ENCODE data around the gene VAV2. TPM values are rescaled to one million over a fixed set of nuclear protein-coding genes. Genes with fewer than 3 reads are reported as not detected.
"Not testable (repeated sequence)": the region's sequence is repeated elsewhere in the genome, so short reads cannot be mapped to it uniquely, and the experiment has no call there.

The VAV2 gene
- total and polyA plus RNA-seq, 2 donors, result 9.8 to 13.7 TPM

DNA sequence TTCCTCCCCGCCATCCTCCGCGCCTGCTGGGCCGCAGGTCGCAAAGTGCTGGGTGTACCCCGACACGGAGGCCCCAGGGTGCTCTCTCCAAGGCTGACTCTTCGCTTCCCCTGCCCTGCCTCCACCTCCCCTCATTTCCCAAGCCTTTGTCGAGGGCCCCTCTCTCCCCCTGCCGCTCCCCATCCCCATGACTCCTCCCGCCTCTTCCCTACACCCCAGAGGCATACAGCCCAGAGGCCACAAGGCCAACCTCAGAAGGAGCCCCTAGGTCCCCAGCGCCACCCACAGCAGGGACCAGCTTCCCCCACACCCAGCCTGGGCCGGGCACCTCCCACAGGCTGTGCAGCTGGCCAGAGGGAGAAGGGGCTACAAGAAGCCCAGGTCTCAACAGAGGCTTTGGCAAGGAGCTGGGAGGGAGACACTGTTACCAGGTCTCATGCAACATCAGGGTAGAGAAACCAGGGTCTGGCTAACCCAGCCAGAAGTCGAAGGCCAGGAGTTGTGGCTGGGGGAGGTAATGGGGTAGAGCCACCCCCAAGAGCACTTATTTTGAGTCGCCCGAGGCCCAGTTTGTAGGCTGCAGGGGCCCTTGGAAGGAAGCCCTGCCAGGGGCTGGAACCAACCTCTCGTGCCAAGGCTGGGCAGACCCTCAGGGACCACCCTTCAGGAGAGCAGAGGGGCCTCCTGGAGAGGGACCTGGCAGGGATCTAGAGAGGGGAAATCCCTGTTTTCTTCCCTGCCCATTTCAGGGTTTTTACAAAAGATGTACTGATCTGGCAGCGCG is 229.4 kb downstream of the VAV2 start:
- DNase-seq (ENCODE audit: extremely low spot score), result no peak
- Histone ChIP-seq H3K36me3 (ENCODE audit: insufficient read depth) (peaks cover 2% of the 10 kb centered on the region), H3K27ac (ENCODE audit: low read depth) (no peak overlapping the region), H3K4me3 (ENCODE audit: low read depth, low read length) (no peak overlapping the region), H3K4me1 (ENCODE audit: insufficient read depth) (no peaks in the 10 kb centered on the region)
- 90% methylated on average over 19 of the region's 19 CpGs for WGBS

DNA sequence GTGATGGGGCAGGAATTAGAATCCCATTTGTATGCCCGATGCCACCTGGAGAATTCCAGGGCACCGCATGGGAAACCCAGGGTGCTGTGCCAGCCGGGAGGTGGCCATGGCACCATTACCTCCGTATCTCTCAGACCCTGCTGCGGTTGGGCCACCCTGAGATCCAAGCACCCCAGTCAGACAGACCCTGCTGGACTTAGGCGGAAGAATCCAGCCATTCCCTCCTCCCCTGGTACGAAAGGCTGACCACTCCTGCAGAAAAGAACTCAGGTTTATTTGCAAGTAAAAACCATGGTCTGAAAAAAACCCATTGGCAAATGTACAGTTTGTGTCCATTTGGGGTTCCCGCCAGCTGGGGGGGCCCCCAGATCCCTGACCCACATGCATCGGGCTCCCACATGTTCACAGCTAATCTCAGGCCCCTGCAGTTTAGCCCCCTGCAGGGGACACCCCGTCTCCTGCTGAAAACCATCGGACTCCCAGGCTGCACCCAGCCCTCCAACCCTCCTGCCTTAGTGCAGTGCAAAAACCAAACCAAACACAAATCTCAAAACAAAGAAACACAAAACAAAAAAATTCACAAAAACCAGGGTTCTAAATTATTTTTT is 230.4 kb downstream of the VAV2 start:
- no peak overlapping the region for H3K27ac ChIP-seq (ENCODE audit: low read depth)
- WGBS, result 79% methylated on average over 11 of the region's 11 CpGs
- H3K4me3 ChIP-seq (ENCODE audit: low read depth, low read length), result no peak overlapping the region
- no peaks in the 10 kb centered on the region for H3K4me1 ChIP-seq (ENCODE audit: insufficient read depth)
- DNase-seq (ENCODE audit: extremely low spot score), result no peak
- H3K36me3 ChIP-seq (ENCODE audit: insufficient read depth), result peaks cover 2% of the 10 kb centered on the region

DNA sequence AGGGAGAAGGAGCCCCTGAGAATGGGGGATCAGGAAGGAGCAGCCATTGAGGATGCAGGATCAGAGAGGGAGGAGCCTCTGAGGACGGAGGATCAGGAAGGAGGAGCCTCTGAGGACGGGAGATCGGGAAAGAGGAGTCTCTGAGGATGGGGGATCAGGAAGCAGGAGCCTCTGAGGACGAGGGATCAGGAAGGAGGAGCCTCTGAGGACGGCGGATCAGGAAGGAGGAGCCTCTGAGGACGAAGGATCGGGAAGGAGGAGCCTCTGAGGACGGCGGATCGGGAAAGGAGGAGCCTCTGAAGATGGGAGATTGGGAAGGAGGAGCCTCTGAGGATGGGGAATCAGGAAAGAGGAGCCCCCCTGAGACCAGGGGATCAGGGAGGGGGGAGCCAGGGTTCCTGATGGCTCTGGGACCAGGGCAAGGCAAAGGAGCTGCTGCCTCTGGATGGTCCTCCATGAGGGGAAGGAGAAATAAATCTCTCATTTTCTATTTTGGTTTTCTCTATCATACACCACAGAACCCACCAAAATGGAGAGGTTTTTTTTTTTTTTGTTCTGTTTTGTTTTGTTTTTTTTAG is 231.3 kb downstream of the VAV2 start:
- H3K36me3 ChIP-seq (ENCODE audit: insufficient read depth), result peaks cover 2% of the 10 kb centered on the region
- no peaks in the 10 kb centered on the region for H3K4me1 ChIP-seq (ENCODE audit: insufficient read depth)
- 71% methylated on average over 10 of the region's 11 CpGs for WGBS
- H3K27ac ChIP-seq (ENCODE audit: low read depth), result no peak overlapping the region
- H3K4me3 ChIP-seq (ENCODE audit: low read depth, low read length), result no peak overlapping the region
- no peak for DNase-seq (ENCODE audit: extremely low spot score)

GRCh38 chr9:133759946-133760345 is 232.2 kb downstream of the VAV2 start:
- 78% methylated on average over 11 of the region's 11 CpGs for WGBS
- H3K27ac ChIP-seq (ENCODE audit: low read depth), result no peak overlapping the region
- no peak for DNase-seq (ENCODE audit: extremely low spot score)
- H3K4me1 ChIP-seq (ENCODE audit: insufficient read depth), result no peaks in the 10 kb centered on the region
- H3K36me3 ChIP-seq (ENCODE audit: insufficient read depth), result peaks cover 2% of the 10 kb centered on the region
- H3K4me3 ChIP-seq (ENCODE audit: low read depth, low read length), result no peak overlapping the region

DNA sequence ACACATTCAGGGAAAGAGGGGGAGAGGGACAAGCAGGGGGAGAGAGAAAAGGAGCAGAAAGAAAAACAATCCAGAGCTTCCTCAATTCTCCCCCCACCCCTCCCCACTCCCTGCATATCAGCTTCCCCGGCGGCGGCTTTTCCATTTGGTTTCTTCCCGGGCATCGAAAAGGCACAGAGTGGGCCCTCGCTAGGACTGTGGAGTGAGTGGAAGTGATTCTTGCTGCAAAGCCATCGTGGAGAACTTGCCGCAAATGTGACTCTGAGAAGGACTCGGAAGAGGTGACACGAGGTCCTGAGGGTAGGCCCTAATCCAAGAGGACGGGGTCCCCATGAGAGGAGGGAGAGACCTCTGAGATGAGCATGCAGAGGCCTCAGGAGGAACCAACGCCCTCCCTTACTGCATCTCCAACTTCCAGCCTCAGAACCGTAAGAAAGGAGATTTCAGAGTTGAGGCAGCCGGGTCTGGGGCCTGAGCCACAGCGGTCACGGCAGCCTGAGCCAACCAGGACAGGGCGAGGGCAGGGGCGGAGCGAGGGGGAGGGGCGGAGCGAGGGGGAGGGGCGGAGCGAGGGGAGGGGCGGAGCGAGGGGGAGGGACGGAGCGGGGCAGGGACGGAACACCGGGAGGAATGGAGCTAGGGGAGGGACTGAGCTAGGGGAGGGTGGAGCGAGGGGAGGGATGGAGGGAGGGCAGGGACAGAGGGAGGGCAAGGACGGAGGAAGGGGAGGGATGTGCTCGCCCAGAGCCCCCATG is 232.8 kb downstream of the VAV2 start:
- Histone ChIP-seq H3K36me3 (ENCODE audit: insufficient read depth) (peaks cover 2% of the 10 kb centered on the region), H3K4me1 (ENCODE audit: insufficient read depth) (no peaks in the 10 kb centered on the region), H3K27ac (ENCODE audit: low read depth) (no peak overlapping the region), H3K4me3 (ENCODE audit: low read depth, low read length) (no peak overlapping the region)
- 45% methylated on average over 32 of the region's 32 CpGs for WGBS
- no peak for DNase-seq (ENCODE audit: extremely low spot score)

- DNase-seq (ENCODE audit: extremely low spot score), result no peak
Measured at GRCh38 chr9:133758228-133758627, 233.9 kb downstream of the VAV2 start.

DNA sequence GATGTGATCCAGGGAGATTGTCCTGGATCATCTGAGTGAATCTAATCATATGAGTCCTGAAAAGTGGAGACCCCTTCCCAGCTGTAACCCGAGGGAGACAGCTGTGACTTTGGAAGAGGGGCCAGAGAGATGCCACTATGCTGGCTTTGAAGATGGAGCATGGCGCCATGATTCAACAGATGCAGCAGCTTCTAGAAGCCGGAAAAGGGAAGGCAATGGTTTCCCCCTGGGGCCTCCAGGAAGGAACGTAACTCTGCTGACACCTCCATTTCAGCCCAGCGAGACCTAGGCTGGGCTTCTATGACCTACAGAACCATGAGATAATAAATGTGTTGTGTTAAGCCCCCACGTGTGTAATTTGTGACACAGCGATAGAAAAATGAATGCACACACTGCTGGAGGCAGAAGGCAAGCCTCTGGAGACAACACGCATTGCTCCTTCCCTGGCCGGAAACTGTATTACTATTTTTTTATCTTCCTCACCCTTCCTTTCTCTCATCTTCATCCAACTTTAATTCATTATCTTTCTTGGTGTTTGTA is 237.4 kb downstream of the VAV2 start:
- Histone ChIP-seq H3K4me3 (ENCODE audit: low read depth, low read length) (no peak overlapping the region), H3K4me1 (ENCODE audit: insufficient read depth) (no peaks in the 10 kb centered on the region), H3K27ac (ENCODE audit: low read depth) (no peak overlapping the region), H3K36me3 (ENCODE audit: insufficient read depth) (no peaks in the 10 kb centered on the region)
- 44% methylated on average over 9 of the region's 9 CpGs for WGBS
- no peak for DNase-seq (ENCODE audit: extremely low spot score)

More at GRCh38 chr9:133758228-133758627, 233.9 kb downstream of the VAV2 start:
- Histone ChIP-seq H3K4me1 (ENCODE audit: insufficient read depth) (no peaks in the 10 kb centered on the region), H3K4me3 (ENCODE audit: low read depth, low read length) (no peak overlapping the region), H3K27ac (ENCODE audit: low read depth) (no peak overlapping the region), H3K36me3 (ENCODE audit: insufficient read depth) (no peaks in the 10 kb centered on the region)
- 71% methylated on average over 7 of the region's 7 CpGs for WGBS

GRCh38 chr9:133754187-133754586 is 237.9 kb downstream of the VAV2 start:
- Histone ChIP-seq H3K4me3 (ENCODE audit: low read depth, low read length) (no peak overlapping the region), H3K27ac (ENCODE audit: low read depth) (no peak overlapping the region), H3K4me1 (ENCODE audit: insufficient read depth) (no peaks in the 10 kb centered on the region), H3K36me3 (ENCODE audit: insufficient read depth) (no peaks in the 10 kb centered on the region)
- WGBS, result 78% methylated on average over 6 of the region's 6 CpGs
- DNase-seq (ENCODE audit: extremely low spot score), result no peak

DNA sequence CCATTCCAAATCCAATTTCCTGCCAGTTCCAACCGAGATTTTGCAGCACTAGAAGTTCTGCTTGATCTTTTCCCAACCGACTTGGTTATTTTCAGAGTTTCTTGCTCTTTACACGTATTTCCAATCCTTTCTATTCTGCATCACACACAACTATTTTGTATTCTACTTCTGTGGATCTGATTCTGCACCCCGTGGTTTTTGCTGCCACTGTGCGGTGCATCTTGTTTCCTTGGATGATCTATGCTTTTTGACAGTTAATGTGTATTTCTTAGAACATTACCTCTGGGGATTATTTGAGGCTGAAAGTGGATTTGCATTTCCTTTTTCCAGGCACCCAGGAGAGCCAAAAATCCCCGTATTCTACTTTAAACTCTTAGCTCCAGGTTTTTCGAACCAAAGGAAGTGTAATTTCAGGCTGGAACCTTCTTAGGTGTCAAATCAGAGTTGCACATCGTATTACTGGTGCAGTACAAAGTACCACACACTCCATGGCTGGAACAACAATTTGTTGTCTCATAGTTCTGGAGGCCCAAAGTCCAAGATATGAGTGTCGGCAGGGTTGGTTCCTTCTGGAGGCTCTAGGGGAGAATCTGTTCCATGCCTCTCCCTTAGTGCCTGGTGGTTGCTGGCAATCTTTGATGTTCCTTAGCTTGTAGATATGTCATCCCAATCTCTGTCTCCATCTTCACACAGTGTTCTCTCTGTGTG is 239.2 kb downstream of the VAV2 start:
- no peak for DNase-seq (ENCODE audit: extremely low spot score)
- WGBS, result 76% methylated on average over 9 of the region's 9 CpGs
- Histone ChIP-seq H3K4me3 (ENCODE audit: low read depth, low read length) (no peak overlapping the region), H3K27ac (ENCODE audit: low read depth) (no peak overlapping the region), H3K36me3 (ENCODE audit: insufficient read depth) (no peaks in the 10 kb centered on the region), H3K4me1 (ENCODE audit: insufficient read depth) (no peaks in the 10 kb centered on the region)

- Histone ChIP-seq H3K36me3 (ENCODE audit: insufficient read depth) (no peaks in the 10 kb centered on the region), H3K27ac (ENCODE audit: low read depth) (no peak overlapping the region), H3K4me1 (ENCODE audit: insufficient read depth) (no peaks in the 10 kb centered on the region), H3K4me3 (ENCODE audit: low read depth, low read length) (no peak overlapping the region)
- no peak for DNase-seq (ENCODE audit: extremely low spot score)
- WGBS, result 90% methylated on average over 9 of the region's 9 CpGs
Measured at GRCh38 chr9:133750982-133751649, 241.0 kb downstream of the VAV2 start.

DNA sequence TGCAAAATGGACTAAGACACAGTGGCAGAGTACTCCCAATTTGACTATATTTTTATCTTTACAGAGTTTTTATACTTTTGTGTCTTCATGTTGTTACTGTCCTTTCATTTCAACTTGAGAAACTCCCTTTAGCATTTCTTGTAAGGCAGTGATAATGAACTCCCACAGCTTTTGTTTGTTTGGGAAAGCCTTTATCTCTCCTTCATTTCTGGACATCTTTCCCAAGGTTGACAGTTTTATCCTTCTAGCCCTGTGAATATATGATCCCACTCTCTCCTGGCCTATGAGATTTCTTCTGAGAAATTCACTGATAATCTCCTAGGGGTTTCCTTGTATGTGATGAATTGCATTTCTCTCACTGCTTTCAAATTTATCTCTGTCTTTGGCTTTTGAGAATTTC is 244.8 kb downstream of the VAV2 start:
- Histone ChIP-seq H3K4me3 (ENCODE audit: low read depth, low read length) (no peak overlapping the region), H3K4me1 (ENCODE audit: insufficient read depth) (no peaks in the 10 kb centered on the region), H3K27ac (ENCODE audit: low read depth) (no peak overlapping the region), H3K36me3 (ENCODE audit: insufficient read depth) (no peaks in the 10 kb centered on the region)
- DNase-seq (ENCODE audit: extremely low spot score), result no peak

GRCh38 chr9:133744528-133744927 is 247.6 kb downstream of the VAV2 start:
- not testable (repeated sequence) for DNase-seq (ENCODE audit: extremely low spot score); H3K4me3 ChIP-seq (ENCODE audit: low read depth, low read length); H3K27ac ChIP-seq (ENCODE audit: low read depth); H3K4me1 ChIP-seq (ENCODE audit: insufficient read depth); H3K36me3 ChIP-seq (ENCODE audit: insufficient read depth)
- WGBS, result 92% methylated on average over 26 of the region's 31 CpGs

All from urinary bladder (tissue), 4 donors.